HepG2 (cell line): ENCODE data around the gene TPO. TPM values are rescaled to one million over a fixed set of nuclear protein-coding genes. Genes with fewer than 3 reads are reported as not detected.

Source experiments
- ATAC-seq: fragments of 200-7000 bp; cut with Tn5 transposase; 3 replicates; pipeline ENCODE4 v1.9.1; 2020; ENCODE audit warnings: mild to moderate bottlenecking, moderate library complexity
- BruUV-seq: library from RNA; stranded (reverse); fragments of 400-500 nt; replicated peaks from 2 replicates; lab custom pipeline; 2021; lab: Mats Ljungman, UMichigan
- CTCF ChIA-PET: fragments of 300-600 bp; formaldehyde crosslinking; extraction: SDS; loops from one replicate; lab custom pipeline; 2021; ENCODE audit warnings: low total read pairs, inconsistent platforms, low intra/inter-chr PET ratio; lab: Yijun Ruan, JAX
- POLR2A ChIA-PET: fragments of 350-600 bp; sonication (Branson Sonifier 250); formaldehyde crosslinking; loops from one replicate; lab custom pipeline; 2020; ENCODE audit warnings: antibody characterized with exemption, inconsistent platforms; lab: Yijun Ruan, JAX
- DNase-seq: peaks from one replicate; pipeline ENCODE4 v3.0.0-alpha.2; 2015; ENCODE audit warnings: low spot score
- FAIRE-seq: peaks from 3 replicates; lab custom pipeline; 2011; peaks lifted over from hg19 to GRCh38; lab: Jason Lieb, UNC
- H2AFZ ChIP-seq: one replicate; pipeline ENCODE4 v1.6.1; 2011; ENCODE audit warnings: low read length, inconsistent platforms
- H3K27ac ChIP-seq: fragments of 300-600 bp; 3 replicates; pipeline ENCODE4 v1.8.0; 2011; ENCODE audit warnings: mixed run types, mild to moderate bottlenecking, mixed read lengths, low read length, inconsistent platforms; ENCODE audit not compliant: insufficient read depth; ENCODE audit errors: extremely low read length
- H3K27me3 ChIP-seq, 2 experiments: fragments of 200-600 bp in 1 of 2; 2 replicates in 1 of 2; 3 replicates in 1 of 2; pipeline versions ENCODE4 v1.6.0 to v1.8.0; 2011; ENCODE audit warnings: low read length in 2 of 2, mild to moderate bottlenecking in 2 of 2, moderate library complexity in 2 of 2, inconsistent platforms in 1 of 2; ENCODE audit not compliant: insufficient read depth in 2 of 2, control insufficient read depth in 1 of 2
- H3K36me3 ChIP-seq, 2 experiments: fragments of 200-600 bp in 1 of 2; replicated peaks in 1 of 2; 2 replicates in 1 of 2; 3 replicates in 1 of 2; pipeline versions ENCODE4 v1.5.1 to v1.8.0; 2011; ENCODE audit warnings: low read length in 2 of 2, inconsistent platforms in 1 of 2; ENCODE audit not compliant: insufficient read depth in 2 of 2, control insufficient read depth in 1 of 2
- H3K4me1 ChIP-seq: 2 replicates; pipeline ENCODE4 v1.5.1; 2012; ENCODE audit warnings: low read length, inconsistent platforms; ENCODE audit not compliant: insufficient read depth
- H3K4me2 ChIP-seq: 2 replicates; pipeline ENCODE4 v1.6.0; 2011; ENCODE audit warnings: low read depth, low read length, inconsistent platforms
- H3K4me3 ChIP-seq, 3 experiments: fragments of 200-600 bp in 1 of 3; sonication (generic), shearing (Covaris generic) in 1 of 3; replicated peaks in 1 of 3; 2 replicates each; pipeline ENCODE4 v1.5.1; 2011 to 2016; ENCODE audit warnings: low read length in 3 of 3, inconsistent platforms in 2 of 3, low read depth in 2 of 3, mild to moderate bottlenecking in 2 of 3, control low read depth in 1 of 3, mixed read lengths in 1 of 3; ENCODE audit not compliant: insufficient read depth in 1 of 3
- H3K79me2 ChIP-seq: one replicate; pipeline ENCODE4 v1.6.1; 2011; ENCODE audit warnings: low read length, inconsistent platforms; ENCODE audit not compliant: insufficient read depth
- H3K9ac ChIP-seq: 2 replicates; pipeline ENCODE4 v1.6.0; 2011; ENCODE audit warnings: mild to moderate bottlenecking, low read depth, low read length, inconsistent platforms; ENCODE audit not compliant: insufficient read depth
- H3K9me3 ChIP-seq: 2 replicates; pipeline ENCODE4 v1.5.1; 2012; ENCODE audit warnings: mild to moderate bottlenecking, low read length
- H4K20me1 ChIP-seq: 2 replicates; pipeline ENCODE4 v1.6.0; 2011; ENCODE audit warnings: inconsistent platforms, mild to moderate bottlenecking, low read length, moderate library complexity; ENCODE audit not compliant: insufficient read depth
- GRHL1 ChIP-seq: sonication (generic); formaldehyde crosslinking; conservative IDR thresholded peaks from 2 replicates; pipeline ENCODE4 v1.8.0; 2022; ENCODE audit warnings: missing genetic modification reagents
- IRF2 ChIP-seq: IDR thresholded peaks from 2 replicates; pipeline ENCODE4 v1.6.1; 2018; ENCODE audit warnings: missing genetic modification reagents, missing compliant biosample characterization
- MAFG ChIP-seq: sonication (generic); formaldehyde crosslinking; IDR thresholded peaks from 2 replicates; pipeline ENCODE4 v1.5.1; 2020; ENCODE audit warnings: mild to moderate bottlenecking, missing genetic modification reagents
- NONO ChIP-seq, 2 experiments: fragments of 450-650 bp in 1 of 2; sonication (generic) in 1 of 2; formaldehyde crosslinking in 1 of 2; IDR thresholded peaks in 1 of 2; conservative IDR thresholded peaks in 1 of 2; 2 replicates each; pipeline versions ENCODE4 v1.6.1 to v1.8.0; 2017 to 2022; ENCODE audit warnings: mild to moderate bottlenecking in 1 of 2, missing genetic modification reagents in 1 of 2, moderate library complexity in 1 of 2
- PITX1 ChIP-seq: sonication (generic); formaldehyde crosslinking; IDR thresholded peaks from 2 replicates; pipeline ENCODE4 v1.5.1; 2020; ENCODE audit warnings: mild to moderate bottlenecking, missing genetic modification reagents
- RFX5 ChIP-seq: IDR thresholded peaks from 2 replicates; pipeline ENCODE4 v1.6.1; 2011; ENCODE audit warnings: low read depth, low read length, improper control_type of control experiment
- RORA ChIP-seq: sonication (generic); formaldehyde crosslinking; IDR thresholded peaks from 2 replicates; pipeline ENCODE4 v1.5.0; 2020; ENCODE audit warnings: mild to moderate bottlenecking, missing genetic modification reagents, moderate library complexity
- UBTF ChIP-seq: sonication (generic); formaldehyde crosslinking; IDR thresholded peaks from 2 replicates; pipeline ENCODE4 v1.4.0; 2020; ENCODE audit warnings: mild to moderate bottlenecking, missing genetic modification reagents
- XBP1 ChIP-seq: sonication (generic); formaldehyde crosslinking; IDR thresholded peaks from 2 replicates; pipeline ENCODE4 v1.5.0; 2020; ENCODE audit warnings: missing genetic modification reagents
- ZBTB4 ChIP-seq: sonication (generic); formaldehyde crosslinking; IDR thresholded peaks from 2 replicates; pipeline ENCODE4 v1.4.0; 2020; ENCODE audit warnings: missing genetic modification reagents, mild to moderate bottlenecking, borderline replicate concordance
- ZFP36 ChIP-seq: fragments of 150-350 bp; IDR thresholded peaks from 2 replicates; pipeline ENCODE4 v1.6.1; 2018; ENCODE audit warnings: borderline replicate concordance, low read length, low read depth; ENCODE audit not compliant: partially characterized antibody
- WGBS: methylation state at CpG from one replicate; pipeline ENCODE4 v1.1.6; 2017; ENCODE audit warnings: low lambda C conversion rate; 5-methylcytosine and 5-hydroxymethylcytosine counted together
- in situ Hi-C: cut with HindIII; loops from 2 replicates; pipeline ENCODE4 v1.10.0; 2017; ENCODE audit warnings: low pct_unique_long_range_greater_than_20kb; ENCODE audit not compliant: extremely low pct_ligation_motif_present
- intact Hi-C: fragments of 100-400 bp; cut with micrococcal nuclease; formaldehyde crosslinking; loops from one replicate; pipeline ENCODE4 v1.10.0; 2022; ENCODE audit not compliant: unreplicated experiment
- polyA plus RNA-seq, 8 experiments: library from polyadenylated mRNA; depleted of rRNA in 3 of 8; stranded (reverse) in 7 of 8; unstranded in 1 of 8; fragments of >200 nt; fragmentation: Illumina TruSeq in 4 of 8; extraction: Trizol in 4 of 8; gene quantifications; 2 replicates each; pipeline versions ENCODE4 v1.2.1 to v1.2.3, GENCODE V29; 2011 to 2016; ENCODE audit warnings: low read depth in 4 of 8, missing spikeins in 1 of 8, mixed read lengths in 1 of 8; ENCODE audit not compliant: insufficient read depth in 1 of 8
- total RNA-seq, 5 experiments: library from RNA; depleted of rRNA; stranded (reverse); fragments of >200 nt; fragmentation: Illumina TruSeq; extraction: Trizol; gene quantifications; 2 replicates each; pipeline ENCODE4 v1.2.3, GENCODE V29; 2016; ENCODE audit warnings: low read depth in 1 of 5

TPO gene
- total and polyA plus RNA-seq, 2 of the 13 experiments (the other 11 are each of a cell fraction or from before 2014, with no cell fraction given): not detected

- FAIRE-seq: no peak
- DNase-seq: no peak
- 23% methylated on average over 9 of the region's 9 CpGs for WGBS
- no peak for ATAC-seq
- H3K4me2 ChIP-seq: no peak overlapping the region
- H3K9ac ChIP-seq: no peak overlapping the region
- no peaks in the 10 kb centered on the region; the same call in 1 of the 2 replicates for H4K20me1 ChIP-seq
- H3K9me3 ChIP-seq: no peaks in the 10 kb centered on the region
- no peak overlapping the region for H3K4me3 ChIP-seq
- intact Hi-C loops (no loop called here), in situ Hi-C loops (no loop called here)
- no peak overlapping the region for H3K27ac ChIP-seq
- ChIA-PET POLR2A (no interaction called here), CTCF (no interaction called here)
- no TSS peak for BruUV-seq
- no peaks in the 10 kb centered on the region for H3K79me2 ChIP-seq
- H3K4me1 ChIP-seq: no peaks in the 10 kb centered on the region
- TF ChIP-seq XBP1: no peak
- TF ChIP-seq ZFP36: no peak
- TF ChIP-seq GRHL1 (CRISPR knock-in tag): no peak
- TF ChIP-seq PITX1 (CRISPR knock-in tag): no peak
- TF ChIP-seq NONO (IDR thresholded peaks at IDR 0.05): no peak
- no peak for TF ChIP-seq NONO (CRISPR knock-in tag; conservative IDR thresholded peaks at IDR 0.05)
- TF ChIP-seq RORA (CRISPR knock-in tag): no peak
- no peak for TF ChIP-seq IRF2
- no peak for TF ChIP-seq UBTF (CRISPR knock-in tag)
- TF ChIP-seq ZBTB4 (CRISPR knock-in tag): no peak
- no peak for TF ChIP-seq RFX5
- TF ChIP-seq MAFG (CRISPR knock-in tag): no peak
- H3K27me3 ChIP-seq: peaks cover 6 to 64% of the 10 kb centered on the region in 2 experiments; a peak in 4 of 5 replicates
- no peak overlapping the region for H2AFZ ChIP-seq
- no peaks in the 10 kb centered on the region for H3K36me3 ChIP-seq
Observed at GRCh38 chr2:1556286-1556685, 143.0 kb downstream of the TPO start.
